A673 (cell line): Measurements from ENCODE around the gene GRN. TPM values are rescaled to one million over a fixed set of nuclear protein-coding genes. Genes with fewer than 3 reads are reported as not detected.
"Not testable (repeated sequence)": the region's sequence is repeated elsewhere in the genome, so short reads cannot be mapped to it uniquely, and the experiment has no call there.

Experiments used
- BruUV-seq: library from RNA; stranded (reverse); fragments of 400-500 nt; replicated peaks from 2 replicates; lab custom pipeline; 2021; lab: Mats Ljungman, UMichigan
- CTCF ChIA-PET: fragments of 300-600 bp; sonication (Branson Sonifier 250); formaldehyde crosslinking; loops from one replicate; lab custom pipeline; 2022; ENCODE audit warnings: antibody characterized with exemption; lab: Charles Lee
- POLR2A ChIA-PET: fragments of 300-600 bp; sonication (Branson Sonifier 250); formaldehyde crosslinking; loops from one replicate; lab custom pipeline; 2022; ENCODE audit warnings: antibody characterized with exemption; ENCODE audit not compliant: low non-redundant PET; lab: Charles Lee
- DNase-seq: peaks from one replicate; pipeline ENCODE4 v3.0.0-alpha.2; 2015; ENCODE audit warnings: low spot score
- H3K27ac ChIP-seq: fragments of 200-600 bp; sonication (generic); 2 replicates; pipeline ENCODE4 v1.5.1; 2016; ENCODE audit warnings: mixed run types, low read depth, mild to moderate bottlenecking, mixed read lengths, antibody characterized with exemption, low read length; ENCODE audit not compliant: poor library complexity, severe bottlenecking
- H3K27me3 ChIP-seq: fragments of 200-600 bp; sonication (generic); replicated peaks from 2 replicates; pipeline ENCODE4 v1.6.1; 2017; ENCODE audit warnings: mixed run types, low read depth, mild to moderate bottlenecking, mixed read lengths, antibody characterized with exemption, low read length; ENCODE audit not compliant: insufficient read depth, poor library complexity
- H3K36me3 ChIP-seq: fragments of 200-600 bp; sonication (generic); 2 replicates; pipeline ENCODE4 v1.6.1; 2016; ENCODE audit warnings: mixed run types, mild to moderate bottlenecking, mixed read lengths, antibody characterized with exemption, low read length; ENCODE audit not compliant: insufficient read depth, poor library complexity, severe bottlenecking
- H3K4me1 ChIP-seq: fragments of 200-600 bp; sonication (generic); 2 replicates; pipeline ENCODE4 v1.6.1; 2017; ENCODE audit warnings: mixed run types, mild to moderate bottlenecking, mixed read lengths, antibody characterized with exemption, low read length; ENCODE audit not compliant: insufficient read depth, poor library complexity, severe bottlenecking
- H3K4me3 ChIP-seq: fragments of 200-600 bp; sonication (generic); 2 replicates; pipeline ENCODE4 v1.5.1; 2016; ENCODE audit warnings: low read depth, mixed run types, mild to moderate bottlenecking, mixed read lengths, low read length; ENCODE audit not compliant: poor library complexity, severe bottlenecking
- H3K9me3 ChIP-seq: fragments of 200-600 bp; sonication (generic); 2 replicates; pipeline ENCODE4 v1.6.1; 2016; ENCODE audit warnings: mixed run types, low read depth, mild to moderate bottlenecking, mixed read lengths, antibody characterized with exemption, low read length; ENCODE audit not compliant: poor library complexity, severe bottlenecking
- CTCF ChIP-seq: fragments of 300-800, 200-600 bp; sonication (generic); conservative IDR thresholded peaks from 2 replicates; pipeline ENCODE4 v1.5.1; 2017; ENCODE audit warnings: low read depth, mild to moderate bottlenecking, antibody characterized with exemption, low read length, moderate library complexity, mixed read lengths
- EZH2 ChIP-seq: fragments of 200-600 bp; sonication (generic); IDR thresholded peaks from 2 replicates; pipeline ENCODE4 v1.6.1; 2017; ENCODE audit warnings: borderline replicate concordance, low read depth, mild to moderate bottlenecking, mixed read lengths, antibody characterized with exemption, low read length; ENCODE audit not compliant: poor library complexity, severe bottlenecking
- intact Hi-C: fragments of 100-400 bp; cut with micrococcal nuclease; formaldehyde crosslinking; loops from one replicate; pipeline ENCODE4 v1.10.0; 2022; ENCODE audit not compliant: unreplicated experiment
- total RNA-seq: library from RNA; stranded (reverse); gene quantifications from 2 replicates; pipeline ENCODE4 v1.2.3, GENCODE V29; 2021

Gene GRN
- total RNA-seq, 1 experiment from 2014 or later: 50.4 TPM

- no TSS peak for BruUV-seq
- H3K9me3 ChIP-seq: no peaks in the 10 kb centered on the region
- ChIA-PET POLR2A (no interaction called here), CTCF (interaction anchor here (1.1 kb wide), 1 partner anchor 18 kb away, joined by 3 read pairs; no protein-coding TSS in a partner anchor)
- H3K4me3 ChIP-seq: no peak overlapping the region
- H3K27me3 ChIP-seq: no peaks in the 10 kb centered on the region
- intact Hi-C loops: loop anchor here (5.0 kb wide), 1 partner anchor 106 kb away; no protein-coding TSS in a partner anchor
- H3K27ac ChIP-seq: no peak overlapping the region
- no peaks in the 10 kb centered on the region for H3K4me1 ChIP-seq
- no peaks in the 10 kb centered on the region for H3K36me3 ChIP-seq
- TF ChIP-seq EZH2: no peak
- no peak for TF ChIP-seq CTCF
- no peak for DNase-seq
These were observed 17.2 kb upstream of the GRN start for GRCh38 chr17:44327715-44328449.

- intact Hi-C loops: loop anchor here (5.0 kb wide), 1 partner anchor 107 kb away; no protein-coding TSS in a partner anchor
These were observed 15.6 kb upstream of the GRN start for GRCh38 chr17:44329516-44329915.

GRCh38 chr17:44330263-44330662 lies 14.8 kb upstream of the GRN start:
- BruUV-seq: not testable (repeated sequence)

More at GRCh38 chr17:44329516-44329915, 15.6 kb upstream of the GRN start:
- H3K27ac ChIP-seq, BruUV-seq, POLR2A ChIA-PET, H3K4me1 ChIP-seq, DNase-seq, H3K27me3 ChIP-seq, H3K4me3 ChIP-seq, H3K36me3 ChIP-seq, CTCF ChIA-PET, H3K9me3 ChIP-seq: not testable (repeated sequence)

GRCh38 chr17:44331249-44331760 lies 13.8 kb upstream of the GRN start:
- Histone ChIP-seq H3K27me3 (no peaks in the 10 kb centered on the region), H3K9me3 (no peaks in the 10 kb centered on the region), H3K27ac (no peak overlapping the region), H3K4me1 (no peaks in the 10 kb centered on the region), H3K36me3 (no peaks in the 10 kb centered on the region), H3K4me3 (no peak overlapping the region)
- peak; percentile 61 for DNase-seq
- ChIA-PET POLR2A (no interaction called here), CTCF (interaction anchor here (0.9 kb wide), 1 partner anchor 14 kb away, joined by 3 read pairs; no protein-coding TSS in a partner anchor)
- BruUV-seq: no TSS peak
- TF ChIP-seq EZH2 (no peak), CTCF (peak; percentile 69)
- intact Hi-C loops: no loop called here

More at GRCh38 chr17:44330263-44330662, 14.8 kb upstream of the GRN start:
- CTCF ChIA-PET, DNase-seq, H3K4me3 ChIP-seq, H3K9me3 ChIP-seq, H3K4me1 ChIP-seq, POLR2A ChIA-PET, H3K27ac ChIP-seq, H3K27me3 ChIP-seq, H3K36me3 ChIP-seq, intact Hi-C loops: not testable (repeated sequence)
